ENCODE results near the gene SRD5A1.

The SRD5A1 gene

DNA sequence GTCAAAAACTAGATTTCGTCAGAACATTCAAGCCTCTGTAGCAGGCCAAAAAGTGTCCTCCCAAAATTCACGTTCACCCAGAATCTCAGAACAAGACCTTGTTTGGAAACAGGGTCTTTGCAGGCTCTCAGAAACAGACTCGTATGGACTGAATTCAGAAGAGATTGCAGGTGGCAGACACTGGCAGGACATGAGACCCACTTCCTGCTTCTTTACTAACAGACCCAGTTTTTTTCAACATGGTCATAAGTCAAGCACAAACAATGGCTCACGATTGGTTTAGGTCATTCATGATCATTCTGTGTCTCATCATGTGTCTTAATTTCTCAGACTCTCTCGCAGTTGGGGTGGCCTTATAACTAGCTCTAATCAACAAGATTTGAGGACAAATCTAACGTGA lies 74.6 kb downstream of the SRD5A1 start:
- no peak for ATAC-seq
- TF ChIP-seq CSDC2 (CRISPR knock-in tag; IDR thresholded peaks at IDR 0.05) = no peak

DNA sequence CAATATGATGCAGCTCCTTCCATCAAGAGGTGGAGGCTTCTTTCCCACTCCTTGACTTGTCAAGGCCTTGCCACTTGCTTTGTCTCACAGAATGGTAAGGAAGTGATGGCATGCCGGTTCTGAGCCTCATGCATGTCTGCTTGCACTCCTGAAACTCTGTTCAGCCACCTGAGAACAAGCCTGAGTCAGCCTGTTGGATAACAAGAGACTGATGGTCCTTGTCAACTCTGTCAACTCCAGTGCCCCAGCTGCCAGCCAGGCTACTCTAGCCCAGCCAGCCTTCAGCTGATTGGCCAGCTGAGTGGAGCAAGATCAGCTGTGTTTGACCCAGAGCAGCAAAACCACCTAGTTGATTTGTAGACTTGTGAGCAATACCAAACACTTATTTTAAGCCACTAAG lies 75.6 kb downstream of the SRD5A1 start:
- no peak for ATAC-seq
- TF ChIP-seq ZNF8 (CRISPR knock-in tag; IDR thresholded peaks at IDR 0.05) (no peak), TCF4 (CRISPR knock-in tag; IDR thresholded peaks at IDR 0.05; ENCODE audit: borderline replicate concordance) (no peak), ZNF565 (CRISPR knock-in tag; conservative IDR thresholded peaks at IDR 0.05; ENCODE audit: low read depth) (no peak), TOX (CRISPR knock-in tag; IDR thresholded peaks at IDR 0.05; ENCODE audit: borderline replicate concordance) (no peak), RARB (CRISPR knock-in tag; IDR thresholded peaks at IDR 0.05) (no peak)
- TF ChIP-seq, protein P1, sequence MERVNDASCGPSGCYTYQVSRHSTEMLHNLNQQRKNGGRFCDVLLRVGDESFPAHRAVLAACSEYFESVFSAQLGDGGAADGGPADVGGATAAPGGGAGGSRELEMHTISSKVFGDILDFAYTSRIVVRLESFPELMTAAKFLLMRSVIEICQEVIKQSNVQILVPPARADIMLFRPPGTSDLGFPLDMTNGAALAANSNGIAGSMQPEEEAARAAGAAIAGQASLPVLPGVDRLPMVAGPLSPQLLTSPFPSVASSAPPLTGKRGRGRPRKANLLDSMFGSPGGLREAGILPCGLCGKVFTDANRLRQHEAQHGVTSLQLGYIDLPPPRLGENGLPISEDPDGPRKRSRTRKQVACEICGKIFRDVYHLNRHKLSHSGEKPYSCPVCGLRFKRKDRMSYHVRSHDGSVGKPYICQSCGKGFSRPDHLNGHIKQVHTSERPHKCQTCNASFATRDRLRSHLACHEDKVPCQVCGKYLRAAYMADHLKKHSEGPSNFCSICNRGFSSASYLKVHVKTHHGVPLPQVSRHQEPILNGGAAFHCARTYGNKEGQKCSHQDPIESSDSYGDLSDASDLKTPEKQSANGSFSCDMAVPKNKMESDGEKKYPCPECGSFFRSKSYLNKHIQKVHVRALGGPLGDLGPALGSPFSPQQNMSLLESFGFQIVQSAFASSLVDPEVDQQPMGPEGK (CRISPR knock-in tag; IDR thresholded peaks at IDR 0.05; ENCODE audit: borderline replicate concordance) = no peak
- TF ChIP-seq, protein P2, sequence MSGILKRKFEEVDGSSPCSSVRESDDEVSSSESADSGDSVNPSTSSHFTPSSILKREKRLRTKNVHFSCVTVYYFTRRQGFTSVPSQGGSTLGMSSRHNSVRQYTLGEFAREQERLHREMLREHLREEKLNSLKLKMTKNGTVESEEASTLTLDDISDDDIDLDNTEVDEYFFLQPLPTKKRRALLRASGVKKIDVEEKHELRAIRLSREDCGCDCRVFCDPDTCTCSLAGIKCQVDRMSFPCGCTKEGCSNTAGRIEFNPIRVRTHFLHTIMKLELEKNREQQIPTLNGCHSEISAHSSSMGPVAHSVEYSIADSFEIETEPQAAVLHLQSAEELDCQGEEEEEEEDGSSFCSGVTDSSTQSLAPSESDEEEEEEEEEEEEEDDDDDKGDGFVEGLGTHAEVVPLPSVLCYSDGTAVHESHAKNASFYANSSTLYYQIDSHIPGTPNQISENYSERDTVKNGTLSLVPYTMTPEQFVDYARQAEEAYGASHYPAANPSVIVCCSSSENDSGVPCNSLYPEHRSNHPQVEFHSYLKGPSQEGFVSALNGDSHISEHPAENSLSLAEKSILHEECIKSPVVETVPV (CRISPR knock-in tag; IDR thresholded peaks at IDR 0.05) = no peak

DNA sequence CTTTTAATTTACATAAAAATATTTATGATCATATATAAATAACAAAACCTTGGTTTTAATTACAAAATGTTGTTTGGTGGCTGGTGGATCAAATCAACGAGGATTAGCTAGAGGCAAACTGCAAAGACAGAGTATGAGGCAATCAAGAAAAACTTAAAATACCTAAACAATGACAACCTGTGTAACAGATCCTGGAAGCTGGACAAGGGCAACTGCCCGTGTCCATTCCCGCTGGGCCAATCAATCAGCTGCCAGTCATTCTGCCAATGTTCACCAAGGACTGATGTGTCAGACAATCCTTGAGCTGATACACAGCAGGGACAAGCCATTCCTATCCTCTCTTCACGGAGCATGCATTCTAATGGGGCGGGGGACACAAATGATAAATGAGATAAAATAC lies 76.8 kb downstream of the SRD5A1 start:
- TF ChIP-seq ZFP3 (CRISPR knock-in tag; IDR thresholded peaks at IDR 0.05) = no peak
- TF ChIP-seq, protein P3, sequence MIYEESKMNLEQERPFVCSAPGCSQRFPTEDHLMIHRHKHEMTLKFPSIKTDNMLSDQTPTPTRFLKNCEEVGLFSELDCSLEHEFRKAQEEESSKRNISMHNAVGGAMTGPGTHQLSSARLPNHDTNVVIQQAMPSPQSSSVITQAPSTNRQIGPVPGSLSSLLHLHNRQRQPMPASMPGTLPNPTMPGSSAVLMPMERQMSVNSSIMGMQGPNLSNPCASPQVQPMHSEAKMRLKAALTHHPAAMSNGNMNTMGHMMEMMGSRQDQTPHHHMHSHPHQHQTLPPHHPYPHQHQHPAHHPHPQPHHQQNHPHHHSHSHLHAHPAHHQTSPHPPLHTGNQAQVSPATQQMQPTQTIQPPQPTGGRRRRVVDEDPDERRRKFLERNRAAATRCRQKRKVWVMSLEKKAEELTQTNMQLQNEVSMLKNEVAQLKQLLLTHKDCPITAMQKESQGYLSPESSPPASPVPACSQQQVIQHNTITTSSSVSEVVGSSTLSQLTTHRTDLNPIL (CRISPR knock-in tag; IDR thresholded peaks at IDR 0.05; ENCODE audit: low read depth) = no peak
- TF ChIP-seq GLIS3 (CRISPR knock-in tag; IDR thresholded peaks at IDR 0.05) = no peak
- TF ChIP-seq ZC3H10 (CRISPR knock-in tag; IDR thresholded peaks at IDR 0.05) = no peak
- TF ChIP-seq, protein P4, sequence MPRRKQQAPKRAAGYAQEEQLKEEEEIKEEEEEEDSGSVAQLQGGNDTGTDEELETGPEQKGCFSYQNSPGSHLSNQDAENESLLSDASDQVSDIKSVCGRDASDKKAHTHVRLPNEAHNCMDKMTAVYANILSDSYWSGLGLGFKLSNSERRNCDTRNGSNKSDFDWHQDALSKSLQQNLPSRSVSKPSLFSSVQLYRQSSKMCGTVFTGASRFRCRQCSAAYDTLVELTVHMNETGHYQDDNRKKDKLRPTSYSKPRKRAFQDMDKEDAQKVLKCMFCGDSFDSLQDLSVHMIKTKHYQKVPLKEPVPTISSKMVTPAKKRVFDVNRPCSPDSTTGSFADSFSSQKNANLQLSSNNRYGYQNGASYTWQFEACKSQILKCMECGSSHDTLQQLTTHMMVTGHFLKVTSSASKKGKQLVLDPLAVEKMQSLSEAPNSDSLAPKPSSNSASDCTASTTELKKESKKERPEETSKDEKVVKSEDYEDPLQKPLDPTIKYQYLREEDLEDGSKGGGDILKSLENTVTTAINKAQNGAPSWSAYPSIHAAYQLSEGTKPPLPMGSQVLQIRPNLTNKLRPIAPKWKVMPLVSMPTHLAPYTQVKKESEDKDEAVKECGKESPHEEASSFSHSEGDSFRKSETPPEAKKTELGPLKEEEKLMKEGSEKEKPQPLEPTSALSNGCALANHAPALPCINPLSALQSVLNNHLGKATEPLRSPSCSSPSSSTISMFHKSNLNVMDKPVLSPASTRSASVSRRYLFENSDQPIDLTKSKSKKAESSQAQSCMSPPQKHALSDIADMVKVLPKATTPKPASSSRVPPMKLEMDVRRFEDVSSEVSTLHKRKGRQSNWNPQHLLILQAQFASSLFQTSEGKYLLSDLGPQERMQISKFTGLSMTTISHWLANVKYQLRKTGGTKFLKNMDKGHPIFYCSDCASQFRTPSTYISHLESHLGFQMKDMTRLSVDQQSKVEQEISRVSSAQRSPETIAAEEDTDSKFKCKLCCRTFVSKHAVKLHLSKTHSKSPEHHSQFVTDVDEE (CRISPR knock-in tag; IDR thresholded peaks at IDR 0.05) = no peak
- TF ChIP-seq OSR1 (CRISPR knock-in tag; IDR thresholded peaks at IDR 0.05) = no peak
- TF ChIP-seq ESRRG (CRISPR knock-in tag; IDR thresholded peaks at IDR 0.05) = no peak
- TF ChIP-seq ZNF565 (CRISPR knock-in tag; conservative IDR thresholded peaks at IDR 0.05; ENCODE audit: low read depth) = no peak
- TF ChIP-seq TOX (CRISPR knock-in tag; IDR thresholded peaks at IDR 0.05; ENCODE audit: borderline replicate concordance) = no peak
- no peak for TF ChIP-seq PPARA (CRISPR knock-in tag; IDR thresholded peaks at IDR 0.05; ENCODE audit: borderline replicate concordance)
- TF ChIP-seq, protein P2 (CRISPR knock-in tag; IDR thresholded peaks at IDR 0.05) = no peak
- no peak for TF ChIP-seq RARB (CRISPR knock-in tag; IDR thresholded peaks at IDR 0.05)
- no peak for TF ChIP-seq SNAI2 (CRISPR knock-in tag; IDR thresholded peaks at IDR 0.05)
- TF ChIP-seq, protein P5, sequence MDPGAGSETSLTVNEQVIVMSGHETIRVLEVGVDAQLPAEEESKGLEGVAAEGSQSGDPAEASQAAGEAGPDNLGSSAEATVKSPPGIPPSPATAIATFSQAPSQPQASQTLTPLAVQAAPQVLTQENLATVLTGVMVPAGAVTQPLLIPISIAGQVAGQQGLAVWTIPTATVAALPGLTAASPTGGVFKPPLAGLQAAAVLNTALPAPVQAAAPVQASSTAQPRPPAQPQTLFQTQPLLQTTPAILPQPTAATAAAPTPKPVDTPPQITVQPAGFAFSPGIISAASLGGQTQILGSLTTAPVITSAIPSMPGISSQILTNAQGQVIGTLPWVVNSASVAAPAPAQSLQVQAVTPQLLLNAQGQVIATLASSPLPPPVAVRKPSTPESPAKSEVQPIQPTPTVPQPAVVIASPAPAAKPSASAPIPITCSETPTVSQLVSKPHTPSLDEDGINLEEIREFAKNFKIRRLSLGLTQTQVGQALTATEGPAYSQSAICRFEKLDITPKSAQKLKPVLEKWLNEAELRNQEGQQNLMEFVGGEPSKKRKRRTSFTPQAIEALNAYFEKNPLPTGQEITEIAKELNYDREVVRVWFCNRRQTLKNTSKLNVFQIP (CRISPR knock-in tag; IDR thresholded peaks at IDR 0.05; ENCODE audit: borderline replicate concordance, low read depth) = no peak
- no peak for TF ChIP-seq ARNTL (CRISPR knock-in tag; IDR thresholded peaks at IDR 0.05; ENCODE audit: borderline replicate concordance, low read depth)
- no peak for TF ChIP-seq ZFP30 (CRISPR knock-in tag; IDR thresholded peaks at IDR 0.05)
- no peak for TF ChIP-seq TCF4 (CRISPR knock-in tag; IDR thresholded peaks at IDR 0.05; ENCODE audit: borderline replicate concordance)
- TF ChIP-seq, protein P1 (CRISPR knock-in tag; IDR thresholded peaks at IDR 0.05; ENCODE audit: borderline replicate concordance) = no peak
- ATAC-seq = no peak

Data from SK-N-SH treated with all-trans-retinoic acid at 6 μM for 48 hours (cell line).